HG03342 (cell line): ENCODE results near the gene LMOD1.
"Not testable (repeated sequence)": the region's sequence is repeated elsewhere in the genome, so short reads cannot be mapped to it uniquely, and the experiment has no call there.

Source experiments
- ATAC-seq: cut with Tn5 transposase; IDR thresholded peaks from one replicate; pipeline ENCODE4 v1.9.1; 2021; ENCODE audit warnings: mild to moderate bottlenecking, moderate library complexity; ENCODE audit not compliant: unreplicated experiment

The LMOD1 gene

GRCh38 chr1:201877877-201878401 lies 68.4 kb downstream of the LMOD1 start:
- no peak for ATAC-seq

- no peak for ATAC-seq
Measured at GRCh38 chr1:201876148-201876818, 70.1 kb downstream of the LMOD1 start.

GRCh38 chr1:201874672-201875071 lies 71.7 kb downstream of the LMOD1 start:
- no peak for ATAC-seq

DNA sequence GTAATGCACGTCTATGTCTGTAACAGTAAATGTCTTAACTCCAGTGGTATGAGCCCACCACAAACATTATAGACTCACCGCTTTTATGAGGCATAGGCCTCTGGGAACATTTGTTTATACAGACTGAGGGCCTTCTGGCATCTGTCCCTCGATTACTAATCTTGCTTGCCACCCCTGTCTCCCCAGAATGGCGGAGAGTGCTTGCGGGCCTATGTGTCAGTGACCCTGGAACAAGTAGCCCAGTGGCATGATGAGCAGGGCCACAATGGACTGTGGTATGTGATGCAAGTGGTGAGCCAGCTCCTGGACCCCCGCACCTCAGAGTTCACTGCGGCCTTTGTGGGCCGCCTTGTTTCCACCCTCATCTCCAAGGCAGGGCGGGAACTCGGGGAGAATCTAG lies 76.0 kb downstream of the LMOD1 start:
- ATAC-seq, result no peak

- ATAC-seq, result no peak
Measured at GRCh38 chr1:201861448-201861847, 84.9 kb downstream of the LMOD1 start.

DNA sequence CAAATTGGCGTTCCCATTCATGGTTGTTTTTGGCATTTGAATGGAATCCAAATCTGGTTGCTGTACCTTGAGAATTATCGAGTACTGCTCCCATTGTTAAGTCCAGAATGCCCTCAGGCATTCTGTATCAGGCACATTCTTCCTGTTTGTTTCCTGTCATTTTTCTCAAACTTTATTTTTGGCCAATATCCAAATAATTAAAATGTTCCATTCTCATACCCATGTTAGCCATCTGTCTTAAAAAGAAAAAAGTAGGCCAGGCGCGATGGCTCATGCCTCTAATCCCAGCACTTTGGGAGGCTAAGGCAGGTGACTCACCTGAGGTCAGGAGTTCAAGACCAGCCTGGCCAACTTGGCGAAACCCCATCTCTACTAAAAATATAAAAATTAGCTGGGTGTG lies 86.9 kb downstream of the LMOD1 start:
- ATAC-seq, result no peak

DNA sequence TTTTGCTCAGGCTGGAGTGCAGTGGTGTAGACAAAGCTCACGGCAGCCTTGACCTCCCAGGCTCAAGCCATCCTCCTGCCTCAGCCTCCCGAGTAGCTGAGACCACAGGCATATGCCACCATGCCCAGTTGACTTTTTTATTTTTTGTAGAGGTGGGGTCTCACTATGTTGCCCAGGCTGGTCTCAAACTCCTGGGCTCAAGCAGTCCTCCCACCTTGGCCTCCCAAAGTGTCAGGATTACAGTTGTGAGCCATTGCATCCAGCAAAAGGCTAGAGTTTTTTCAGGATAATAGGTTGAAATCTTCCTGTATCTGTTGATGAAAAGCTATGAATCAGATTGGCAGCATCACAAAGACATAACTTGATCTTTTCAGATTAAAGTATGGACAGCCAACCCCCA lies 89.6 kb downstream of the LMOD1 start:
- ATAC-seq, result not testable (repeated sequence)

- ATAC-seq, result no peak
Measured at GRCh38 chr1:201851949-201852348, 94.4 kb downstream of the LMOD1 start.

DNA sequence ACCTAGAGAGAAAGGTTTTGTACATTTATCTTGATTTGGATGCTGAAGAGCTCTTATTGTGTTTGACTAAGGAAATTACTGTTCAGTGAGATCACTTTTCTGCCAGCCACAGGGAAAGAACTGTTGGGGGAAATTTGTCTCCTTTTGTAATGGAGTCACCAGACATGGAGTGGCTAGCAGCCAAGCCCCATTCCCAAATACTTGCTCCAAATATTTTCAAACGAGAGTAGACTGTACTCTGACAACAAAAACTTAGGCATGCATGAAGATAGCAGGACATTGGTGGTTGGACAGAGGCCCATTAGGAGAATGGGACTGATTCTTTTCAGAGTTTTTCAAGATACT lies 96.3 kb downstream of the LMOD1 start:
- no peak for ATAC-seq

DNA sequence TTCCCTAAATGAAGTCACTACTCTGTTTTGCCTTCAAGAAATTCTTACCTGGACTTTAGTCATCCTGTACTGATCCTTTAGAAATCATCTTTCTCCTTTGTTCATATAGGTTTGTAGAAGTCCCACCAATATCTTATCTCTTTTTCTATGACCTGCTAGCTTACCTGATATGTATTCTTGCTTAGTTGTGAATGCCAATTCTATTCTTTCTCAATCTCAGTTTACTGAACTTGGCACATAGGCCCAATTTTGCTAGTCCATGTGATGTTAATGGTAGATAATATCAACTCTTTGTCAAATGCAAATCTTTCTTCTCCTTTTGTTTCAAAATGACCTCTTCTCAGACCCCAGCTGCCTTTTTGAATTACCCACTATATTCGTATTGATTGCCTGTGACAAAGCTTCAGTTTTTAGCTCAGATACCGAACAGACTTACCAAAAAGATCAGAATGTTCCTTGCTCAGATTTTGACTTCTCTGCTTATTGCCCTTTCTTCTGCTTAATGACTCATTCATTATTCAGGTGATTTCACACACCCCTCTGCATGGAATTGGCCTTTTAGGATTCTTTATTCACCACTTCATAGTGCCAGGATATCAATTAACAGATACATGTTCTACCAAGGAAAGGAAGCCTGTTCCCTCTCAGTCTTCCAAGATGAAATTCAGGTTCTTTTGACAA lies 96.8 kb downstream of the LMOD1 start:
- ATAC-seq, result no peak

DNA sequence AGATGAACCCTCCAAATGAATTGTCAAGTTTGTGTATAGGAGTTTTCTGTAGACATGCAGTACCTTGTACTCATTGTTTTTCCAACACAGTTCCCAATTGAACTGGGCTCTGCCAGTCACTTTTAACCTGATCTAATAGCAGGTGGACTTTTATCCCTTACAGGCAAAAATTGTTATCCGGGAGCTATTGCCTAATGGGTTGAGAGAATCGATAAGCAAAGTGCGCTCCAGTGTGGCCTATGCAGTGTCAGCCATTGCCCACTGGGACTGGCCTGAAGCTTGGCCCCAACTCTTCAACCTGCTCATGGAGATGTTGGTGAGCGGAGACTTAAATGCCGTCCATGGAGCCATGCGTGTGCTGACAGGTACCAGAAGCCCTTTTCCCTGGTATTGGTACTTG lies 98.1 kb downstream of the LMOD1 start:
- ATAC-seq, result no peak

DNA sequence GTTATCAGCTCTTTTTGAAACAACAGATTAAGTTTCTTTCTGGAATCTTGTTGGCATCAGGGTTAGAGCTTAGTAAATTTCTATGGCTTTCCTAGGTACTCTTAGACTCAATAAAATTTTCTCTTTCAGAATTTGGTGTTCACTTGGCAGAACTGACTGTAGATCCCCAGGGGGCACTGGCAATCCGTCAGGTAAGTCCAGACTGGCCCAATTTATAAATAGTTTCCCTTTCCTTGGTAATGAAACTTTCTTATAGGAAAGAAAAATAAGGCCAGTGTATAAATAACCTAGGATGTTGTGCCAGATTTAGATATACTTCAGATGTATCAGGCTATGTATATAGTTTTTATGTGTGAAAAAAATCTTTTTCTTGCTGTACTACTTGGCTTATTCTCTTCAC lies 99.2 kb downstream of the LMOD1 start:
- ATAC-seq, result no peak
